Adrenal gland (tissue), 5 donors: ENCODE data around the gene WNT3.

Experiments
- CTCF ChIP-seq, 6 experiments: fragments of 450-650 bp in 4 of 6; fragments of 200-600 bp in 2 of 6; sonication (generic) in 1 of 6; IDR thresholded peaks; 1 replicate in 5 of 6; 2 replicates in 1 of 6; pipeline versions ENCODE4 v1.5.1 to v1.8.0; 2016 to 2021; ENCODE audit warnings: antibody characterized with exemption in 6 of 6, mild to moderate bottlenecking in 2 of 6, moderate library complexity in 1 of 6
- POLR2A ChIP-seq, 2 donors: fragments of 450-650 bp; IDR thresholded peaks; one replicate each; pipeline ENCODE4 v1.6.1; 2017; ENCODE audit warnings: antibody characterized with exemption in 2 of 2, mild to moderate bottlenecking in 2 of 2, moderate library complexity in 1 of 2
- donor health status: DM: no; HTN: no; CAD: no.

- no peak for TF ChIP-seq CTCF (IDR thresholded peaks at IDR 0.05)
- TF ChIP-seq POLR2A (IDR thresholded peaks at IDR 0.05) = no peak
These were observed 5.2 kb upstream of the WNT3 start for GRCh38 chr17:46823657-46824056.
